ENCODE measurements around the gene ECE1. TPM values are rescaled to one million over a fixed set of nuclear protein-coding genes. Genes with fewer than 3 reads are reported as not detected.

The ECE1 gene
- total and polyA plus RNA-seq, 2 experiments from 2014 or later, result 42.4 to 59.1 TPM

DNA sequence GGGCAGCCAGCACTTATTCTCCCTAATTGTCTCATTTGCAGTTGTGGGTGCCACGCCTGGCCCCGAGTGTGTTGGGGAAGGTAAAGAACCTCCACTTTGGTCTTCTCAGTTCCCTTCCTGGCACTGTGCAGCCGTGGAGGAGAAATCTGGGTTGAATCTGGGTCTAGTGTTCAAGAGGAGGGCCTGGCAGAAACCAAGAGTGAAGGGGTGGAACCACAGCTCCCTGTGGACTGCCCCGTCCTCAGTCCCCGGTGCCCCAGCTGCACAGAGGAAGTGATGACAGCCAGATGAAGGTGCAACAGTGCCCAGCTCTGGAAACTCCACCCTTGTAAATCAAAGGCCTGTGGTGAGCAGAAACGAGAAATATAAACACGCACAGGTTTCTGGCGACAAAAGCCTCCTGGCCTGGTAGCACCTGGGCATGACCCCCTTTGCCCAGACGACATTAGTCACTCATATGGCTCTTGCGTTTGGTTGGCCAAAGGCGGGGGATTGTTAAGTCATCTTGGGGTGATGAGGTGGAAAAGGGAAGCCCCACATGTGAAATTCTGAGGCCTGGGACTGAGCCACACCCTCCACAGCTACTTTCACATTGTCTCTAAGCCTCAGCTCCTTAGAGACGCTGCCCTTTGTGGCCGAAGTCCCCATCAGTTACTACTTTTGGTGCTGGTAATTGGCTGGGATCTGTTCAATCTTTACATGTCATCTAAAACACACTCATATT, 4.2 kb upstream of the ECE1 start:
- H3K27me3 ChIP-seq, result no peaks in the 10 kb centered on the region
- no peaks in the 10 kb centered on the region for H3K9me3 ChIP-seq (ENCODE audit: low read depth)
- peak in 1 of 2 donors; percentile 56 for DNase-seq (ENCODE audit: low read depth in 1 of 2, low spot score in 1 of 2)
- TF ChIP-seq, protein P1, sequence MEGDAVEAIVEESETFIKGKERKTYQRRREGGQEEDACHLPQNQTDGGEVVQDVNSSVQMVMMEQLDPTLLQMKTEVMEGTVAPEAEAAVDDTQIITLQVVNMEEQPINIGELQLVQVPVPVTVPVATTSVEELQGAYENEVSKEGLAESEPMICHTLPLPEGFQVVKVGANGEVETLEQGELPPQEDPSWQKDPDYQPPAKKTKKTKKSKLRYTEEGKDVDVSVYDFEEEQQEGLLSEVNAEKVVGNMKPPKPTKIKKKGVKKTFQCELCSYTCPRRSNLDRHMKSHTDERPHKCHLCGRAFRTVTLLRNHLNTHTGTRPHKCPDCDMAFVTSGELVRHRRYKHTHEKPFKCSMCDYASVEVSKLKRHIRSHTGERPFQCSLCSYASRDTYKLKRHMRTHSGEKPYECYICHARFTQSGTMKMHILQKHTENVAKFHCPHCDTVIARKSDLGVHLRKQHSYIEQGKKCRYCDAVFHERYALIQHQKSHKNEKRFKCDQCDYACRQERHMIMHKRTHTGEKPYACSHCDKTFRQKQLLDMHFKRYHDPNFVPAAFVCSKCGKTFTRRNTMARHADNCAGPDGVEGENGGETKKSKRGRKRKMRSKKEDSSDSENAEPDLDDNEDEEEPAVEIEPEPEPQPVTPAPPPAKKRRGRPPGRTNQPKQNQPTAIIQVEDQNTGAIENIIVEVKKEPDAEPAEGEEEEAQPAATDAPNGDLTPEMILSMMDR (IDR thresholded peaks at IDR 0.05; ENCODE audit: low read depth, low read length), result no peak
- peaks cover 21% of the 10 kb centered on the region for H3K4me1 ChIP-seq (ENCODE audit: low read depth)
- no peak overlapping the region for H3K4me3 ChIP-seq
- H3K36me3 ChIP-seq, result no peaks in the 10 kb centered on the region
- peak overlapping the region; percentile 2 for H3K27ac ChIP-seq

DNA sequence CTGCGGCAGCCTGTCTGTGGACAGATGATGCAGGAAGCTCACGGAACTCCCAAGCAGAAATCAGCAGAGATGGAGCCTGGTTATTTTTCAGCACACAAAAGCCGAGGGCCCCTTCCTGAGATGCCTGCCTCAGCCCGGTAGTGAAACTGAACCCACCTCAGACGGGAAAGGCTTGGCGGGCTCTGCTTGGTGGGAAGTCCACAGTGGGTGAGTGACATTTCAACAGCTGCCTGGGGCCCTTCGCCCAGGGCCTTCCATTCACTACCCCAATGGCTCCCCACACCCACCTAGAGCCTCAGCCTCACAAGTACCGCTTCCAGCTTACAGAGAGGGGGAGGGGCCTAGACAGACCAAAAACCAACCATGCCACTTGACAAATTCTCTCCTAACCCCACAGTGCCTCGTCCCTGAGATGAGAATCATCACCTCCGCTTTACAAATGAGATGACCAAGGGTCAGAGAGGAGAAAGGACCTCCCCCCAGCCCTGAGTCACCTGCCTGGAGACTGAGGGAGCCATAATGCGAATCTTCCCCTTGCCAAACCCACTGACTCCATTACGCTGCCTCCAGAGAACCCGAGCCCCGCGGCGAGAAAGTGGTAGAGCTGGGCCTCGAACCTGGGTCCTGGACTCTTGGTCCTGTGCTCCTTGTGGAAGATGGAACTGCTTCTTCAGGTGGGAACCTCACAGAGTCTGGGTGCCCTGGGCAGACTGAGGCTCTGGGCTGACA, 3.4 kb upstream of the ECE1 start:
- Histone ChIP-seq H3K4me1 (ENCODE audit: low read depth) (peaks cover 21% of the 10 kb centered on the region), H3K36me3 (no peaks in the 10 kb centered on the region), H3K9me3 (ENCODE audit: low read depth) (no peaks in the 10 kb centered on the region), H3K27me3 (no peaks in the 10 kb centered on the region), H3K4me3 (no peak overlapping the region), H3K27ac (peak overlapping the region; percentile 2)
- no peak for DNase-seq (ENCODE audit: low read depth in 1 of 2, low spot score in 1 of 2)
- TF ChIP-seq, protein P1 (IDR thresholded peaks at IDR 0.05; ENCODE audit: low read depth, low read length), result no peak

DNA sequence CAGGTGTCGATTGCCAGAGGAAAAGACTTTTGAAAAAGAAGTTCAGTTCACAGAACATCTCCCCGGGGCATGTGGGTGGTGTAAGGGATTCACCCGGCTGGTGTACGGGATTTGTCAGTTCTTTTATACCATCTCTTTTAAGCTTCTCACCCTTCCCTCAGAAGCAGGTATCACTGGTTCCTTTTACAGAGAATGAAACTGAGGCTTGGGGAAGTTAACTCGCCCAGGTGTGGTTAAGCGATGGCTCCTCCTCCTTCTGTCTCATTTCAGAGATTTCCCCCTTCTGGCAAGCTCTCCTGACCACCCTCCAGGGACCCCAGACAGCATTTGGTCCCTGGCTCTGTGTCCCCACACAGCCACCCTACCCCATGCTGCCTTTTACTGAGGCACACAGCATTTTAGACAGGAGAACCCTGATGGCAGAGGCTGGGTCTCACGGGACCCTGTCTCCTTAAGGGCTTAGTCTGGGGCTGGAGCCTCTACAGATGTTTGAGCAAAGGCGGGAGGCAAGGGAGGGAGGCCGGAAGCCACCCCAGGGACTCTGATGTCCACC, 2.8 kb upstream of the ECE1 start:
- Histone ChIP-seq H3K27ac (no peak overlapping the region), H3K4me1 (ENCODE audit: low read depth) (peaks cover 21% of the 10 kb centered on the region), H3K36me3 (no peaks in the 10 kb centered on the region), H3K27me3 (no peaks in the 10 kb centered on the region), H3K9me3 (ENCODE audit: low read depth) (no peaks in the 10 kb centered on the region), H3K4me3 (no peak overlapping the region)
- TF ChIP-seq, protein P1 (IDR thresholded peaks at IDR 0.05; ENCODE audit: low read depth, low read length), result no peak
- DNase-seq (ENCODE audit: low read depth in 1 of 2, low spot score in 1 of 2), result no peak

DNA sequence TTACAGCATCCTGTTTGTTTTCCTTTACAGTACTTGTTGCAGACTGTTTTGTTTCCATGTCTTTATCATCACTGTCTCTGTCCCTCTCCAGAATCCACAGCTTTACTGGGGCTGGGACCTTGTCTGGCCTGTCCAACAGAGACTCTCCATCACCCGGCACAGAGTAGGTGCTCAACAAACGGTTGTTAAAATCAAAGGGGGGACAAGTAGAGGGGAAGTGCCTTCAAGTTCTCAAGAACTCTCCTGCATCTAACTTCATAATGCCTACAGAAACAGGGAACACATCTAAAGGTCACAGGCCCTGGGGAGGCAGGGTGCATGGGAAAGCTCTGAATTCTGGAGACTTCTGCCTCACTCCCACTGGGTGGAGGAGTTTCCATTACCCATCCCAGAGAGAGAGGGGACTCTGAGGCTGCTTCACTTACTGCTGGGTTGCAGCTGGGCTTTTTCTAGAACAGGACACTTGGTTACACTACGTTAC, 2.3 kb upstream of the ECE1 start:
- H3K4me3 ChIP-seq, result no peak overlapping the region
- peaks cover 21% of the 10 kb centered on the region for H3K4me1 ChIP-seq (ENCODE audit: low read depth)
- no peaks in the 10 kb centered on the region for H3K9me3 ChIP-seq (ENCODE audit: low read depth)
- no peak overlapping the region for H3K27ac ChIP-seq
- H3K36me3 ChIP-seq, result no peaks in the 10 kb centered on the region
- DNase-seq (ENCODE audit: low read depth in 1 of 2, low spot score in 1 of 2), result no peak
- H3K27me3 ChIP-seq, result no peaks in the 10 kb centered on the region
- TF ChIP-seq, protein P1 (IDR thresholded peaks at IDR 0.05; ENCODE audit: low read depth, low read length), result no peak

DNA sequence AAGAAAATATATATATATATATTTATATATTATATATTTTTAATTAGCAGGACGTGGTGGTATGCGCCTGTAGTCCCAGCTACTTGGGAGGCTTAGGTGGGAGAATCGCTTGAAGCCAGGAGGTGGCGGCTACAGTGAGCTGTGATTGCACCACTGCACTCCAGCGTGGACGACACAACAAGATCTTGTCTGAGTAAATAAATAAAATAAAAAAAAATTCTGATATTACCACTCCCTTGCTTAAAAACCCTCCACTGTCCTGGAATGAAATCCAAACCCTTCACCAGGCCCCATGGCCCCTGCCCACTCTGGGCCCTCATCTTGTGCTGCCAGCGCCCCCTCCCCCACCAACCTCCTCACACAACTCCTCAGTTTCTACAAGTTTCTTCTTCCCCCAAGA, 1.7 kb upstream of the ECE1 start:
- H3K27me3 ChIP-seq, result no peaks in the 10 kb centered on the region
- H3K27ac ChIP-seq, result no peak overlapping the region
- peaks cover 21% of the 10 kb centered on the region for H3K4me1 ChIP-seq (ENCODE audit: low read depth)
- TF ChIP-seq, protein P1 (IDR thresholded peaks at IDR 0.05; ENCODE audit: low read depth, low read length), result no peak
- H3K9me3 ChIP-seq (ENCODE audit: low read depth), result no peaks in the 10 kb centered on the region
- no peaks in the 10 kb centered on the region for H3K36me3 ChIP-seq
- no peak overlapping the region for H3K4me3 ChIP-seq
- no peak for DNase-seq (ENCODE audit: low read depth in 1 of 2, low spot score in 1 of 2)

Measured in cardiac muscle cell (in vitro differentiated cells and primary cell).